ENCODE data around the gene SCAF4. TPM values are rescaled to one million over a fixed set of nuclear protein-coding genes. Genes with fewer than 3 reads are reported as not detected.
"Not testable (repeated sequence)": the region's sequence is repeated elsewhere in the genome, so short reads cannot be mapped to it uniquely, and the experiment has no call there.

Gene SCAF4
- total and polyA plus RNA-seq, 2 of the 8 experiments (the other 6 are each of a cell fraction or from before 2014, with no cell fraction given), result 28.9 to 55.1 TPM

DNA sequence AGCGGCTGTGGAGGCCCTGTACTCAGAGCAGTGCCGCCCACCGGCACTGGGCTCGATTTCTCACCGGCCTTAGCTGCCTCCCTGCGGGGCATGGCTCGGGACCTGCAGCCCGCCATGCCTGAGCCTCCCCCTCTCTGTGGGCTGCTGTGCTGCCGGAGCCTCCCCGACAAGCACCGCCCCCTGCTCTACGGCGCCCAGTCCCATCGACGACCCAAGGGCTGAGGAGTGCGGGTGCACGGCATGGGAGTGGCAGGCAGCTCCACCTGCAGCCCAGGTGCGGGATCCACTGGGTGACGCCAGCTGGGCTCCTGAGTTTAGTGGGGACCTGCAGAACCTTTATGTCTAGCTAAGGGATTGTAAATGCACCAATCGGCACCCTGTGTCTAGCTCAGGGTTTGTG is 77.6 kb downstream of the SCAF4 start (continued):
- TF ChIP-seq, protein P1, sequence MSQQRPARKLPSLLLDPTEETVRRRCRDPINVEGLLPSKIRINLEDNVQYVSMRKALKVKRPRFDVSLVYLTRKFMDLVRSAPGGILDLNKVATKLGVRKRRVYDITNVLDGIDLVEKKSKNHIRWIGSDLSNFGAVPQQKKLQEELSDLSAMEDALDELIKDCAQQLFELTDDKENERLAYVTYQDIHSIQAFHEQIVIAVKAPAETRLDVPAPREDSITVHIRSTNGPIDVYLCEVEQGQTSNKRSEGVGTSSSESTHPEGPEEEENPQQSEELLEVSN (IDR thresholded peaks at IDR 0.05), result no peak
- TF ChIP-seq RBBP5 (IDR thresholded peaks at IDR 0.05; ENCODE audit: borderline replicate concordance, low read depth, low read length), result no peak
- no peak for TF ChIP-seq BACH1 (IDR thresholded peaks at IDR 0.05; ENCODE audit: low read length)
- TF ChIP-seq CEBPB (IDR thresholded peaks at IDR 0.05; ENCODE audit: low read depth, low read length), result no peak
- TF ChIP-seq SP1 (IDR thresholded peaks at IDR 0.05; ENCODE audit: low read depth, low read length), result no peak
- no peak for TF ChIP-seq ZNF274 (IDR thresholded peaks at IDR 0.05; ENCODE audit: borderline replicate concordance, extremely low read depth, low read length)

DNA sequence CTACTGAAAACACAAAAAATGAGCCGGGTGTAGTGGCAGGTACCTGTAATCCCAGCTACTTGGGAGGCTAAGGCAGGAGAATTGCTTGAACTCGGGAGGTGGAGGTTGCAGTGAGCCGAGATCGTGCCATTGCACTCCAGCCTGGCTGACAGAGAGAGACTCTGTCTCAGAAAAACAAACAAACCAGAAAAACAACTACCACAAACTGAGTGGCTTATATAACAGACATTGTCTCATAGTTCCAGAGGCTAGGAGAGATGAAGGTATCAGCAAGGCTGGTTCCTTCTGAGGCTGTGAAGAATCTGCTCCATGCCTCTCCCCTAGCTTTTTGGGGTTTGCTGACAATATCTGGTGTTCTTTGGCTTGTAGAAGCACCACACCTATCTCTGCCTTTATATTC is 80.4 kb downstream of the SCAF4 start:
- H3K36me3 ChIP-seq (ENCODE audit: control insufficient read depth in 2 of 4, insufficient read depth in 4 of 4, low read length in 3 of 4); H3K27me3 ChIP-seq (replicated peaks in 1 of 4; ENCODE audit: control insufficient read depth in 3 of 4, extremely low read depth in 1 of 4, insufficient read depth in 3 of 4, low read length in 3 of 4); H3K9me3 ChIP-seq (ENCODE audit: insufficient read depth in 2 of 2, low read depth in 1 of 2, low read length in 1 of 2); H3K14ac ChIP-seq (ENCODE audit: insufficient read length); H2AK5ac ChIP-seq (ENCODE audit: low read depth, low read length); H3K27ac ChIP-seq (ENCODE audit: low read depth, low read length); DNase-seq (ENCODE audit: low read depth in 1 of 2, low spot score in 2 of 2); H4K20me1 ChIP-seq (replicated peaks in 1 of 2; ENCODE audit: control insufficient read depth in 1 of 2, insufficient read depth in 2 of 2, low read length in 2 of 2); H3K4me3 ChIP-seq (ENCODE audit: extremely low read depth in 1 of 4, insufficient read depth in 2 of 4, low read depth in 3 of 4, low read length in 4 of 4); H3K18ac ChIP-seq (ENCODE audit: extremely low read depth, low read length); H3K56ac ChIP-seq (replicated peaks; ENCODE audit: insufficient read length, low read depth, low read length); H2BK5ac ChIP-seq (ENCODE audit: low read depth, low read length); H4K8ac ChIP-seq (ENCODE audit: extremely low read depth, insufficient read depth, low read length); H3K79me2 ChIP-seq (ENCODE audit: control insufficient read depth in 1 of 2, insufficient read depth in 2 of 2, low read length in 2 of 2); H3K4me2 ChIP-seq (ENCODE audit: insufficient read depth in 1 of 2, low read depth in 2 of 2, low read length in 2 of 2); H2AFZ ChIP-seq (ENCODE audit: low read length); FAIRE-seq; H3K23ac ChIP-seq (ENCODE audit: insufficient read length); H3K79me1 ChIP-seq (ENCODE audit: low read depth, low read length); H2BK15ac ChIP-seq (ENCODE audit: low read length); H2BK120ac ChIP-seq (replicated peaks; ENCODE audit: low read depth, low read length); H2BK20ac ChIP-seq (ENCODE audit: low read length); H3K4ac ChIP-seq (replicated peaks; ENCODE audit: insufficient read length, low read depth, low read length); H2BK12ac ChIP-seq (ENCODE audit: low read depth, low read length); H3K9ac ChIP-seq (replicated peaks in 1 of 4; ENCODE audit: extremely low read depth in 1 of 4, low read depth in 3 of 4, low read length in 3 of 4); H4K5ac ChIP-seq (ENCODE audit: insufficient read length, low read depth, low read length); H3K4me1 ChIP-seq (replicated peaks in 1 of 4; ENCODE audit: control insufficient read depth in 3 of 4, insufficient read depth in 4 of 4, low read length in 3 of 4); H4K91ac ChIP-seq (replicated peaks; ENCODE audit: insufficient read length, low read length); H3K23me2 ChIP-seq (ENCODE audit: low read depth, low read length): not testable (repeated sequence)
- WGBS, 2 experiments (ENCODE audit: extremely low coverage in 1 of 2, insufficient coverage in 1 of 2, insufficient read length in 1 of 2, insufficient replicate concordance in 2 of 2, low coverage in 1 of 2, low lambda C conversion rate in 2 of 2, missing lambda C conversion rate in 1 of 2), result 90% methylated on average over 4 of the region's 4 CpGs; no CpG with 5 or more reads in 1 of the 2 experiments
- ChIA-PET POLR2A (ENCODE audit: partially characterized antibody) (interaction anchor here (1.1 to 2.3 kb wide), 2 partner anchors 9 to 92 kb away, joined by 3 to 5 read pairs; no protein-coding TSS in a partner anchor), CTCF (ENCODE audit: partially characterized antibody) (interaction anchor here (1.4 kb wide), 1 partner anchor 17 kb away, joined by 3 read pairs; no protein-coding TSS in a partner anchor)
